Measurements from ENCODE around the gene IVD.

- TF ChIP-seq REST (IDR thresholded peaks at IDR 0.05; ENCODE audit: low read depth), result no peak
- TF ChIP-seq TEAD4 (IDR thresholded peaks at IDR 0.05), result no peak
- no peak for TF ChIP-seq ZBTB7A (IDR thresholded peaks at IDR 0.05; ENCODE audit: low read depth)
- TF ChIP-seq YY1 (IDR thresholded peaks at IDR 0.05; ENCODE audit: low read depth), result no peak
- no peak for TF ChIP-seq NFIC (IDR thresholded peaks at IDR 0.05)
- TF ChIP-seq, protein P1, sequence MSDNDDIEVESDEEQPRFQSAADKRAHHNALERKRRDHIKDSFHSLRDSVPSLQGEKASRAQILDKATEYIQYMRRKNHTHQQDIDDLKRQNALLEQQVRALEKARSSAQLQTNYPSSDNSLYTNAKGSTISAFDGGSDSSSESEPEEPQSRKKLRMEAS (IDR thresholded peaks at IDR 0.05), result no peak
- no peak for TF ChIP-seq EP300 (IDR thresholded peaks at IDR 0.05; ENCODE audit: borderline replicate concordance)
- TF ChIP-seq RAD21 (IDR thresholded peaks at IDR 0.05; ENCODE audit: low read depth), result no peak
- no peak for TF ChIP-seq FOXM1 (IDR thresholded peaks at IDR 0.05; ENCODE audit: borderline replicate concordance, low read depth)
Measured at GRCh38 chr15:40357246-40357645, 48.3 kb upstream of the IVD start.

All from Ishikawa (cell line).